Activated CD4-positive, alpha-beta T cell treated with anti-CD3 and anti-CD28 coated beads, Interleukin-2, amount 50 U/mL, for 24 hours (primary cell): ENCODE data around the gene CGNL1.
A peak's percentile ranks its signal among the peaks of the same experiment; 100 is the strongest.

ENCODE experiments used
- DNase-seq, 2 donors: peaks; one replicate each; pipeline ENCODE4 v3.0.0-alpha.2; 2020; ENCODE audit warnings: low read depth in 1 of 2, low spot score in 1 of 2

CGNL1 gene

DNA sequence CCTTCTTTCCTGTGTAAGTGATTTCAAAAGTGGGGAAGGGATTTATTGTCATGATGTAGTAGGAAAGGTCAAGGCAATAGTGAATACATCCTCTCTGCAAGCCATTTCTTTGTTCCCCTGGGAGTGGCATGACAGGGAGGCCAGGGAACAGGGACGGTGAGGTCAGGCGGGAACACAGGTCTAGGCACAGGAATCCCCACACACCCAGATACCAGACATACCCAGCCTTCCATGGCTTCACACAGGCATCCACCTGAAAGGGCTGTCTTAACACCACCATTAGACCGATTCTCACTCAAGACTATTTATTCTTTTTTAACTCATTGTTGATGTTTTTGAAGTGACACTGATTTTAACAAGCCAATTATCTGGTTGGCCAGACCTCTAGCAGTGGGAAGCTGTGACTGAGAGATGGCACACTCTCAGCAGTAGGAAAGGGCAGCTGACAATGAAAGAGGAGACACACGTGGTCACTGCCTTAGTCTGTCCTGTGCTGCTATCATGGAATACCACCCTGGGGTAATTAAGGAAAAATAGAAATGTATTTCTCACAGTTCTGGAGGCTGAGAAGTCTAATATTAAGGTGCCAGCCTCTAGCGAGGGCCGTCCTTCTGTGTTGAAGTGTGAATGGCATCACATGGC, 140.8 kb downstream of the CGNL1 start:
- DNase-seq: no peak

GRCh38 chr15:57518779-57519405, 142.6 kb downstream of the CGNL1 start:
- no peak for DNase-seq

- DNase-seq: no peak
Observed at GRCh38 chr15:57519806-57520205, 143.5 kb downstream of the CGNL1 start.

GRCh38 chr15:57521503-57521902, 145.2 kb downstream of the CGNL1 start:
- DNase-seq: no peak

GRCh38 chr15:57522148-57522547, 145.8 kb downstream of the CGNL1 start:
- DNase-seq: no peak

DNA sequence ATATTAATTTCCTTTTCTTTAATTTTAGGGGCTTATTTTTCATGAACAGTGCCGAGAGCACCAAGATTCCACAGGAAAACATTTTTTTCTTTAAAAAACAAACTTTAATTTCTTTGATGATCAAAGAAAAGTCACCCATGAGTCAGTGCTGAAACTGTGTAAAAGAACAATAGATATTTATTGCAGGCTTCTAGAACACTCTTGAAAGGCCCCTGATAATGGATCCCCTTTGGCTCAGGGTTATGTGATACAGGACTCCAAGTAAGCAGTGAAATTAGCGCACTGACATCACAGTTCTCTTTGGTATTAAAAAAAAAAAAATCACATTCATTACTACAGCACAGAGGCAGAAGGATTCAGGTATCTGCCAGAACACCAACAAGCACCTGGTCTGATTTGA, 149.3 kb downstream of the CGNL1 start:
- no peak for DNase-seq

DNA sequence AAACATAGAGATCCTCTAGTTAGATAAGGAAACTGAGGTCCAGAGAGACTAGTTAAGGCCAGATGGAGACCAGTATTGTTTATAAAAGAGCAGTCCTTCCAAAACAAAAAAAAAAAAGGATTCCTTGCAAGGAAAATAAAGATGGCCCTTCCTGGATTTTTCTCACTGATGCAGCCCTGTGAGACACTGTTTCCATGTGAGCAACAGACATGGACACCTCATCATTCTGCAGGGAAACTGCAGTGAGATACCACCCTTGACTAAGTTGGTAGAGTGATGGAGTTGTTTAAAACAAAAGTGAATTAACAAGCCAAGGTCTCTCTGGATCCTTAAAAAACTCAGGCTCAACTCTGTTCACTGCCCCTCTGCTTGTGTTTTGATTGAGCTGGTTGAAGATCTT, 149.8 kb downstream of the CGNL1 start:
- no peak for DNase-seq

GRCh38 chr15:57526615-57527014, 150.3 kb downstream of the CGNL1 start:
- no peak for DNase-seq

- DNase-seq: peak in 1 of 2 donors; percentile 30
Observed at GRCh38 chr15:57527382-57528091, 151.2 kb downstream of the CGNL1 start.

- DNase-seq: no peak
Observed at GRCh38 chr15:57528940-57529565, 152.7 kb downstream of the CGNL1 start.

DNA sequence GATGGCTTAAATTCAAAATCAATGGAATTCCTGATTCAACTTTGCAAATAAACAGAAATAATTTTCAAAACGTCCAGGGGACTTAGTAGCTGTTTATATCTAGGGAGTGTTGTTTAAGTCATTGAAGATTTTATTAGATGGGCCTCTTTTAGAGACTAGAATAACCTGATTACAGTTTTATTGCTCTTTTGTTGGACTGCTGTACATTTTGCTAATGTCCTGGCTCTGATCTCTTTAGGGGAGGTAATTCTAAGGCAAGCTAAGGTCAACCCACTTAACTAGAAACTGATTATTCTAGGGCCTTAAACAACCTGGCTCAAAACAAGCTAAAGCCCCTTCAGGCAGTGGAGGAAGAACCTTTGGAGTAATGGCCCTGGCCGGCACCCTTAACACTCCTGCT, 153.4 kb downstream of the CGNL1 start:
- DNase-seq: no peak

DNA sequence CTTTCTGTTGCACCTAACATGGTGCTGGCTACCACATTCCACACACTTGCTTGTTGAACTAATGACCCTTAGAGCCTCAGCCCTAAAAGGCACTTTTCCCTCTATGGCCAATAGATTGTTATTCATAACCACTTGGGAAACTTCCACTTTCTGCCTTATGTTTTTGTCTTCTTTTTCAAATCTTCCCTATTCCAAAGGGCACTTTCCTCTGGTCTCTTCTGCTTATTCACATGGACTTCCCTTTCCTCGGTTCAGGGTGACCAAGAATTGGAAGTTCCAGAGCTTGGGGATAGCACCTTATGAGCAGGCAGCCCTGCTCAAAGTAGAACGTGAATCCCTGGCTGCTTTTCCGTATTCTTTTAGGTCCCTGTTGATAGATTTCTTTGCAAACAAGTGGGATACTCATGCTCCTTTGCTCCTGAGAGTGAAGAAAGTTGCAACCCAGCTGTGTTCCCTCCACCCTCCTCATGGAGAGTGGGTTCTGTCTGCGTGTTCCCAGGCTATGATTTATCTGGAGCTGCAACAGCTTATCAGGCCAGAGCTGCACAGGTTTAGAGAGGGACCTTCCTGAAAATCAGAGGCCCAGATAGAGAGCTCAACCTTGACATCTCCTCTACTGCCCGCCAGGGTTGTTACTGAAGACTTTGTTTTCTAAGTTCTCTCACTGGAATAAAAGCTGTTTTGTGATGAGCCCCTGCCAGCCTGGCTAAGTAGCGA, 156.6 kb downstream of the CGNL1 start:
- no peak for DNase-seq

DNA sequence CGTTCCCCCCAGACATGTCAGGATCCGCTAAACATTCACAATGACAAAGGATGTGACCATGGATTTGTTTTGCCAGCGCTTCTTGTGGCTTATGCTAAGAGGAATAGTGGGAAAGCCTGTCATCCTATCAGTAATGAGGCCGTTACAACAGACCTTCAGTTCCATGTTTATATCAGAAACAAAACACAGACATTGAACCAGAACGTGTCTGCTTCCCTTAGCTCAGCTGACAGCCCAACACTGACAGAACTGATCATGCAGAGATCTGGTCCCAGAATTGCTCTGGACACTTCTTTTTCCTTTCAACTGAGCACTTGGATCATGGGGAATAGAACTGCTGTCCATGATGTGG, 157.1 kb downstream of the CGNL1 start:
- no peak for DNase-seq

DNA sequence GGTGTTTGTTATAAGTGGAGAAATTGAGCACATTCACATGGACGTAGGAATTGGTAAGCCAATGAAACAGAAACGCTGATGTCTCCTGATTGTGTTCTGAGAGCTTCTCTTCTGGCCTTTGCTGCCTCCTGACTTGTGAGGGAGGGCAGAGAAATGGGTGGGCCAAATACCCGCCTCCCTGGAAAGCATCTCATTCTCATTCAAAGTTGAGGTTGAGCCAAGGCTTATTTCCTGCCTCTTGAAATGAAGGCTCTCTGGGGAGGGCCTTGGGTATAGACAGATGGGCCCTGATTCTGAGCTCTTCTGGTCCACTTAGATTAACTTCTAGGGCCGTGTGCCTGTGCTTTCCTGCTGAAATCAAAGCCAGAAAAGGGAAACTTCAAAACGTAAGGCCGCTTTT, 158.0 kb downstream of the CGNL1 start:
- DNase-seq: no peak

GRCh38 chr15:57537072-57537471, 160.8 kb downstream of the CGNL1 start:
- no peak for DNase-seq

- no peak for DNase-seq
Observed at GRCh38 chr15:57537488-57538264, 161.4 kb downstream of the CGNL1 start.

GRCh38 chr15:57538265-57538529, 161.9 kb downstream of the CGNL1 start:
- no peak for DNase-seq

DNA sequence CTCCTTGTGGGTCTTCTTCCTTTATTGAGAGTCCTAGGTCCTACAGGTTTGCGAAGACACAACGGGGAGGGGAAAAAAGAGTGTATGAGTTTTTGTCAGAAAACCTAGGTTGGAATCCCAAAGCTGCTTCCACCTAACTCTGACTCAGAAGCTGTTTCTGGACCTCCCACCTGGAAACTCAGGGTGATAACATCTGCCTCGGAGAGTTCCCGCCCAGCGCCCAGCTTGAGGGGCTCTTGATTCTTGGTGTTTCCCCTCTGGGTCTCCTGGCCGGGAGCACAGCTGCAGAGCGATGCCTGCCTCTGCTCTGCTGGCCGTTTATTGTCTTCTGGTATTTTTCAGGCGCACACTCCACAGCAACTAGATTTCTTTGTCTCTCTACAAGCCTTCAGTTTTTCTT, 162.5 kb downstream of the CGNL1 start:
- DNase-seq: no peak

DNA sequence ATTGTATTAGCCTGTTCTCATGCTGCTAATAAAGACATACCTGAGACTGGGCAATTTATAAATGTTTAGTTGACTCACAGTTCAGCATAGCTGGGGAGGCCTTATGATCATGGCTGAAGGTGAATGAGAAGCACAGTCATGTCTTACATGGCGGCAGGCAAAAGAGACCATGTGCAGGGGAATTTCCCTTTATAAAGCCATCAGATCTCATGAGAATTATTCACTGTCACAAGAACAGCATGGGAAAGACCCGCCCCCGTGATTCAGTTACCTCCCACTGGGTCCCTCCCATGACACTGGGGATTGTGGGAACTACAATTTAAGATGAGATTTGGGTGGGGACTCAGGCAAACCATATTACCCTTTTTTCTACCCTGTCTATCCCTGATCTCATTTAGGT, 163.9 kb downstream of the CGNL1 start:
- DNase-seq: no peak

DNA sequence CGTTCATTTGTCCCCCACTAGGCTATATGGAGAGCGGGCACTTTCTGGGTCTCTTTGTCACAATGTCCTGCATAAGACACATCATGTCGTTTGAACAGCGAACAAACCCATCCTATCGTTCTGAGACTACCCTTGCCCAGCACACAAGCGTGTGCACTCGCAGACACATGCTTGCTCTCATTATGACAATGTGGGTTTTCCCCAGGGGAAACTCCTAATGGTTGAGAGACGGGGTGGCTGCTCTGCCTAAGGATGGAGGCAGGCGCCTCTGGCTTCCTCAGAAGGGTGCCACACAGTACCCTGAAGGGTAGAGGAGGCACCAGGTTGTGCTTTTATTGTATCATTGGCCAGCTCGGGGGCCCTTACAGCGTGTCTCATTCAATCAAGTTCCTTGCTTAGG, 164.4 kb downstream of the CGNL1 start:
- DNase-seq: no peak

DNA sequence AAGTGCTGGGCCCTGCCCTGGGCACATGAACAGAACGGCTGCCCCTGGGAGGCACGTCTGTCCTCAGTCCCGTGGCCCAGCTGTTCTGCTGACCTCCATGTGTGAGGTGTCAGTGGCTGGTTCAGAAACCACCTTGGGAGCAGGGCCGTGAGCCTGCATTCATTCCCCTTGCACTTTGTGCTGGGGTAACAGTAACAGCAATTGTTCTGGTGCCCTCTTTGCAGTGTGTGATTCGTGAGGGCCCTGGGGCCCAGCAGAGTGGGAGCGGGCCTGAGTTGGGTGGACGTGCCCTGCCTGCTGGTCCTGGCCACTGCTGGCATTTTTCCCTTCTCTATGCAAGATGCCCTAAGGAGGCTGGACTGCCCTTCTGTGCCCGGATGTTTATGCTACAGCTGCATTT, 165.0 kb downstream of the CGNL1 start:
- no peak for DNase-seq
